HepG2 (cell line): ENCODE measurements around the gene TM4SF1. TPM values are rescaled to one million over a fixed set of nuclear protein-coding genes. Genes with fewer than 3 reads are reported as not detected.
A peak's percentile ranks its signal among the peaks of the same experiment; 100 is the strongest.

Experiments
- AGO1 ChIP-seq: fragments of 200-400 bp; formaldehyde crosslinking; IDR thresholded peaks from 2 replicates; pipeline ENCODE4 v1.6.1; 2017; ENCODE audit warnings: mild to moderate bottlenecking, low read depth, low read length, moderate library complexity; ENCODE audit not compliant: poor library complexity, severe bottlenecking
- CHD2 ChIP-seq: IDR thresholded peaks from 2 replicates; pipeline ENCODE4 v1.6.1; 2011; ENCODE audit warnings: low read depth, low read length, improper control_type of control experiment
- CREM ChIP-seq, 2 experiments: sonication (generic) in 1 of 2; formaldehyde crosslinking in 1 of 2; IDR thresholded peaks; 2 replicates each; pipeline versions ENCODE4 v1.4.0 to v1.6.1; 2016 to 2020; ENCODE audit warnings: antibody characterized with exemption in 1 of 2, mild to moderate bottlenecking in 1 of 2, missing genetic modification reagents in 1 of 2
- ELF3 ChIP-seq: IDR thresholded peaks from 2 replicates; pipeline ENCODE4 v1.6.1; 2016; ENCODE audit warnings: missing genetic modification reagents, missing compliant biosample characterization
- FOXA1 ChIP-seq, 2 experiments: fragments of 450-650 bp in 1 of 2; sonication (generic) in 1 of 2; formaldehyde crosslinking in 1 of 2; IDR thresholded peaks; 2 replicates each; pipeline versions ENCODE4 v1.4.0 to v1.6.1; 2016 to 2020; ENCODE audit warnings: missing genetic modification reagents in 1 of 2
- FOXP1 ChIP-seq, 2 experiments: fragments of 450-650 bp in 1 of 2; IDR thresholded peaks; 2 replicates each; pipeline ENCODE4 v1.6.1; 2017 to 2018; ENCODE audit warnings: antibody characterized with exemption in 1 of 2
- HMG20A ChIP-seq: IDR thresholded peaks from 2 replicates; pipeline ENCODE4 v1.6.1; 2016; ENCODE audit warnings: borderline replicate concordance
- IKZF4 ChIP-seq: sonication (generic); formaldehyde crosslinking; IDR thresholded peaks from 2 replicates; pipeline ENCODE4 v1.5.1; 2020; ENCODE audit warnings: borderline replicate concordance, mild to moderate bottlenecking, low read depth, missing genetic modification reagents; ENCODE audit errors: not compliant biosample characterization
- MAFF ChIP-seq: IDR thresholded peaks from 2 replicates; pipeline ENCODE4 v1.6.1; 2011; ENCODE audit warnings: low read depth, low read length, improper control_type of control experiment
- MAFK ChIP-seq, 2 experiments: IDR thresholded peaks in 1 of 2; conservative IDR thresholded peaks in 1 of 2; 2 replicates each; pipeline ENCODE4 v1.6.1; 2011; ENCODE audit warnings: improper control_type of control experiment in 2 of 2, low read length in 2 of 2
- SOX13 ChIP-seq, 3 experiments: fragments of 450-650 bp in 1 of 3; sonication (generic) in 1 of 3; formaldehyde crosslinking in 1 of 3; IDR thresholded peaks in 2 of 3; conservative IDR thresholded peaks in 1 of 3; 2 replicates each; pipeline versions ENCODE4 v1.5.0 to v1.6.1; 2016 to 2020; ENCODE audit warnings: antibody characterized with exemption in 1 of 3, mild to moderate bottlenecking in 1 of 3, missing compliant biosample characterization in 1 of 3, missing genetic modification reagents in 1 of 3, moderate library complexity in 1 of 3
- TEAD3 ChIP-seq: optimal IDR thresholded peaks from 2 replicates; pipeline ENCODE3; 2016; ENCODE audit warnings: borderline replicate concordance
- ZNF646 ChIP-seq: sonication (generic); formaldehyde crosslinking; IDR thresholded peaks from 2 replicates; pipeline ENCODE4 v1.9.0; 2021; ENCODE audit warnings: mild to moderate bottlenecking, missing genetic modification reagents
- ZNF879 ChIP-seq: sonication (generic); formaldehyde crosslinking; IDR thresholded peaks from 2 replicates; pipeline ENCODE4 v1.8.1; 2023; ENCODE audit warnings: missing genetic modification reagents
- polyA plus RNA-seq, 8 experiments: library from polyadenylated mRNA; depleted of rRNA in 3 of 8; stranded (reverse) in 7 of 8; unstranded in 1 of 8; fragments of >200 nt; fragmentation: Illumina TruSeq in 4 of 8; extraction: Trizol in 4 of 8; gene quantifications; 2 replicates each; pipeline versions ENCODE4 v1.2.1 to v1.2.3, GENCODE V29; 2011 to 2016; ENCODE audit warnings: low read depth in 4 of 8, missing spikeins in 1 of 8, mixed read lengths in 1 of 8; ENCODE audit not compliant: insufficient read depth in 1 of 8
- total RNA-seq, 5 experiments: library from RNA; depleted of rRNA; stranded (reverse); fragments of >200 nt; fragmentation: Illumina TruSeq; extraction: Trizol; gene quantifications; 2 replicates each; pipeline ENCODE4 v1.2.3, GENCODE V29; 2016; ENCODE audit warnings: low read depth in 1 of 5

Gene TM4SF1
- total and polyA plus RNA-seq, 2 of the 13 experiments (the other 11 are each of a cell fraction or from before 2014, with no cell fraction given), result 431 to 1,359 TPM

- TF ChIP-seq ELF3 (CRISPR knock-in tag), result 0 out of 2 replicates have a peak, but pooled peaks have one; percentile 35
- TF ChIP-seq IKZF4 (CRISPR knock-in tag), result no peak
- peak; percentile 43; the same call in 1 of the 2 replicates for TF ChIP-seq HMG20A (CRISPR knock-in tag)
- peak; percentile 33; the same call in 1 of the 2 replicates for TF ChIP-seq MAFF
- TF ChIP-seq CREM (IDR thresholded peaks at IDR 0.05), result peak; percentile 22; the same call in 1 of the 2 replicates
- no peak for TF ChIP-seq CREM (CRISPR knock-in tag; IDR thresholded peaks at IDR 0.05)
- TF ChIP-seq SOX13 (IDR thresholded peaks at IDR 0.05), result 0 out of 2 replicates have a peak, but pooled peaks have one; percentile 16
- TF ChIP-seq SOX13 (CRISPR knock-in tag; conservative IDR thresholded peaks at IDR 0.05 in 1 of 2, IDR thresholded peaks at IDR 0.05 in 1 of 2), result peak in 1 of 2 experiments; percentile 64; a peak in 2 of 4 replicates
- no peak for TF ChIP-seq CHD2
- peak in 1 of 2 experiments; percentile 25; a peak in 1 of 4 replicates for TF ChIP-seq MAFK (conservative IDR thresholded peaks at IDR 0.05 in 1 of 2, IDR thresholded peaks at IDR 0.05 in 1 of 2; ENCODE audit: low read length in 2 of 2)
- TF ChIP-seq FOXP1 (IDR thresholded peaks at IDR 0.05), result no peak
- peak; percentile 42; the same call in 1 of the 2 replicates for TF ChIP-seq FOXP1 (CRISPR knock-in tag; IDR thresholded peaks at IDR 0.05)
- no peak for TF ChIP-seq AGO1
- peak; percentile 97 for TF ChIP-seq ZNF646 (CRISPR knock-in tag)
- TF ChIP-seq ZNF879 (CRISPR knock-in tag), result no peak
- TF ChIP-seq TEAD3 (CRISPR knock-in tag), result peak; percentile 18
- TF ChIP-seq FOXA1 (IDR thresholded peaks at IDR 0.05), result no peak
- peak; percentile 71; the same call in 1 of the 2 replicates for TF ChIP-seq FOXA1 (CRISPR knock-in tag; IDR thresholded peaks at IDR 0.05)
- TF ChIP-seq, all 625 proteins: peak for 24
These were observed 20.8 kb upstream of the TM4SF1 start (continued) for GRCh38 chr3:149398296-149398695.
